DMS 273 (cell line): ENCODE data around the gene DDX27.

Experiments used
- DNase-seq: peaks from one replicate; lab custom pipeline; 2025; ENCODE audit not compliant: unreplicated experiment; lab: John Stamatoyannopoulos, UW

Gene DDX27

DNA sequence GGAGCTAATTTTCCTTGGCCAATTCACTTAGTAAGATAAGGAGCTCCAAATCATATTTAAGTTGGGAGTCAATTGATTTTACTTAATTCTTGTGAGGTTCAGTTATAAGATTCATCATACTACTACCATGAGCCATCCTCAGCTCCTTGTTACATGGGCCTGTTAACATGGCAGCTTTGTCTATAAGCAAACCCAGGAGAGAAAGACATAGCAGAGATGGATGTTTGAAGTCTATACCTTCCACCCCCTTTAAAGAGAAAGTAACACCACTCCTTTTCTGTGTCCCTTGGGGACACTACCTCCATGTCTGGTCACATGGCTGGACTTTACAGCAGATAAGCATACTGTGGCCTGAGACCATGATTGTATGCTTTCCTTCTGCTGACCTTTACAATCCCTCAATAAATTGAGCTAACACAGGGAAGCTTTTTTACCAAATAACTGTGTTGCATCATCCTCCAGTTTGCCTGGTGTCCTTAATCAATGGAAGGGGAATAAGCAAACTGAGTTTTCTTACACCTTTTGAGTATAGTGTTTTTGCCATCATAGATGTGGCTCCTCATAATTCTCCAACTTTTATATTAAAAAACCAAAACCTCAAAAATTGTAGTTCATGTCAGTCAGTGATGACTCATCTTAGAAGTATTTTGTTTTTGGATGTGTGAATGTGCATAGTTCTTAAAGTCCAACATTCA lies 68.5 kb downstream of the DDX27 start:
- DNase-seq = peak; percentile 62

DNA sequence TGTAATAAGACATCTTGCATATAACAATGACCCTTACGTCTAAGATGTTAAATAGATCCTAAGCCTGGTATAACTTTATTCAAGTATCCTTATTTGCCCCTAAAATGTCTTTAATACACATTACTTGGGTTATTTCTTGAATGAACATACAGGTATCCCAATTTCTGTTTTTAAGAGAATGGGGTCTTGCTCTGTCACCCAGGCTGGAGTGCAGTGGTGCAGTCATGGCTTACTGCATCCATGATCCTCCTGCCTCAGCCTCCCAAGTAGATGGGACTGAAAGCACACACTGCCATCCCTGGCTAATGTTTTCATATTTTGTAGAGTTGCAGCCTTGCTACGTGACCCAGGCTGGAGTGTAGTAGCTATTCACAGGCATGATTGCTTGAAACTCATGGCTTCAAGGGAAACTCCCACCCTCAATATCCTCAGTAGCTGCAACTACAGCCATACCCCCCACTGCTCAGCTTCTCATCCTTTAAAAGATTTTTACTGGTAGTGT lies 69.1 kb downstream of the DDX27 start:
- DNase-seq = peak; percentile 61

DNA sequence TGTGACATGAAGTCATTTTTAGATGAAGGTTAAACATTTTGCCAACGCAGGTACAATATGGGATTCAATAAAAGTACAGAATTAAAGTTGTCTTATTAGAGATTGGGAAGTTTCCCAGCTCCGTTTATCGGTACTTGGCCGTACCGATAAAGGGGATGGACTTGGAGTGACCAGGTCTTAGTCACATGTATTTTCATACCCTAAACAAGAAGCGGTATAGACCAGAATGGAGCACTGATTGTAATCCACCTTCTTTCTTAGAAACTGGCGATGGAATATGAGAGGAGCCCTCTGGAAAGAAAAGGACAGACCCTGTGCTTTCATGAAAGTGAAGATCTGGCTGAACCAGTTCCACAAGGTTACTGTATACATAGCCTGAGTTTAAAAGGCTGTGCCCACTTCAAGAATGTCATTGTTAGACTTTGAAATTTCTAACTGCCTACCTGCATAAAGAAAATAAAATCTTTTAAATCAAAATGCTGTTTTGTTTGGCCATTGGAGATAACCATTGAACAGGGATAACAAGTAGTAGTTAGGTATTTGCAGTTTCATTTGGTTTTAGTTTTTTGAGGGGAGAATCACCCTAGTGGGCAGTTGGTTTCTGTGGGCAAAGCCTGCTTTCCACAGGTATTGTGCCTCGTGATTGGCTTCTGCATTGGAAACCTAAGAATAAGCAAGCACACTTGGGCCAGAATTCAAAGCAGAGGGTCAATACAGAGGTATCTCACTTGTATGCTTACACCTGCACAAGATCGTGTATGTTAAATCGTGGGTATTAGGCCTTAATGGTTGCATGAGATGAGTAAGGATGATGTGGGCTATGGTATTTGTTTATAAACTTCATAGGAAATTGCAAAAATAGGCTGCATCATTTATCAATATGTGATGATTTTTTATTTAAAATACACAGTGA lies 69.8 kb downstream of the DDX27 start:
- DNase-seq = peak; percentile 66

DNA sequence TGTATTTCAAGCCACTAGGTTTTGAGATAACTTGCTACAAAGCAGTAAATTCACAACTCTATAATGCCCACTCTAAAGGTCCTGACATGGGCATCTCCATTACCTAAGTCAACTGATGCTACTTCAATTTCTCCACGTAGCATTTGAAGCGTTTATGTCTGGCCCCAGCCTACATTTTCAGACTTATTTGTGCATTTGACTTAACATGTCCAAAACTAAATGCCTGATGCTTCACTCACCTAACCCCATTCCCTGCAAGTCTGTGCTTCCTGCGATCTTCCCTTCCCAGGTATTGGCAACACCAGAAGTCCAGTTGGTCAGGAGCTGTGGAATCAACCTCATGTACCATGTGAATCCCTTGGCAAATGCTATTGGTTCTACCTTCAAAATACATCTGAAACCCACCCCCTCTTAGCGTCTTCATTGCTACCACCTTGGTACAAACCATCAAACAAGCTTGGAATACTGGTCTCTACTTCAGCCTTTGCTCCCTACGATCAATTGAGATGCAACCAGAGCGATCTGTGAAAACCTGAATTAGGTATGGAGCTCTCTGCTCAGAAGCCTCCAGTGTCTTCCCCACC lies 71.5 kb downstream of the DDX27 start:
- peak; percentile 78 for DNase-seq

DNA sequence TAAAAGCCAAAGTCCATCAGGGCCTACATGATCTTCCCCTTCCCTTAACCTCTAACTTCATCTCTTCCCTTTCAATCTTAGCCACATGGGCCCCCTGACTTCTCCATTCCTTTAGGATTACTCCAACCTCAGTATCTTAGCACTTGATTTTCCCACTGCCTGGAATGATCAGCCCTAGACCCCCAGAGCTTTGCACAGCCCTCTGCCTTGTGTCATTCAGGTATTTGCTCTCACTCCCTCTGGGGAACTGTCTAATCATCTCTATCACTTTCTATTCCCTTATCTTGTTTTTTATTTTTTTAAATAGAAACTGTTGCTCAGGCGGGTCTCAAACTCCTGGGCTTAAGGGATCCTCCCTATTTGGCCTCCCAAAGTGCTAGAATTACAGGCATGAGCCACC lies 72.0 kb downstream of the DDX27 start:
- DNase-seq = peak; percentile 50

DNA sequence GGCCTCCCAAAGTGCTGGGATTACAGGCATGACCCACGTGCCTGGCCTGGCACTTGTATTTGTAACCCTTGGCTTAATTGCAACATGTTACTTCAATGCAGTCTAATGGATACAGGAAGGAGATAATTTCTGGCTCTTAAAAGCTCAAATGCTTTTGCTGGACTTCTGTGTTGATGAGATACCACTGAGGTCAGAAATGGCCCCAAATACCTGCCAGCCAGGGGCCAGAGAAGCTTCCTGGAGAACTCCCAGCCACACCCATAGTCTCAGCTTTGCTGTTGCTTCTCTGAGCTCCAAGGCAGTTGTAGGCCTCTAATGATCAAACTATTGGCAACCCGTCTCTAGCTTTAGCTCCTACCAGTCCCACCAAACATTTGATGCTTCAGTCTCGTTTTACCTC lies 72.8 kb downstream of the DDX27 start:
- no peak for DNase-seq

DNA sequence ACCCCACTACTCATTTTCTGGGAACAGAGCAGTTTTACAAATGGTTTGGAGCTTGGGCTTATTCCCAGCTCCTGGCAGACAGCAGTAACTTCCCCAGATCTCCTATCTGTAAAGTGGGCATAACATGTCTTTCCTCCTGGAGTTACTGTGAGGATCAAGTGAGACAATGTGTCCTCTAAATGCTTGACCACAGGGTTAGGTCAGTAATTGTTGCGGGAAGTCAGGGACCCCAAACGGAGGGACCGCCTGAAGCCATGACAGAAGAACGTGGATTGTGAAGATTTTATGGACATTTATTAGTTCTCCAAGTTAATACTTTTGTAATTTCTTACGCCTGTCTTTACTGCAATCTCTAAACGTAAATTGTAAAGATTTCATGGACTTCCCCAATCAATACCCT lies 73.9 kb downstream of the DDX27 start:
- no peak for DNase-seq
